Renal cortical epithelial cell (primary cell): Measurements from ENCODE around the gene RIN3. TPM values are rescaled to one million over a fixed set of nuclear protein-coding genes. Genes with fewer than 3 reads are reported as not detected.
"Not testable (repeated sequence)": the region's sequence is repeated elsewhere in the genome, so short reads cannot be mapped to it uniquely, and the experiment has no call there.

Experiments used
- DNase-seq: peaks from one replicate; pipeline ENCODE4 v3.0.0-alpha.2; 2011; ENCODE audit warnings: low read depth
- total RNA-seq: library from RNA; depleted of rRNA; stranded (reverse); fragments of >200 nt; gene quantifications from 2 replicates; pipeline ENCODE4 v1.2.3, GENCODE V29; 2014

Gene RIN3
- total RNA-seq, 1 donor from 2014 or later: 8.5 TPM

DNA sequence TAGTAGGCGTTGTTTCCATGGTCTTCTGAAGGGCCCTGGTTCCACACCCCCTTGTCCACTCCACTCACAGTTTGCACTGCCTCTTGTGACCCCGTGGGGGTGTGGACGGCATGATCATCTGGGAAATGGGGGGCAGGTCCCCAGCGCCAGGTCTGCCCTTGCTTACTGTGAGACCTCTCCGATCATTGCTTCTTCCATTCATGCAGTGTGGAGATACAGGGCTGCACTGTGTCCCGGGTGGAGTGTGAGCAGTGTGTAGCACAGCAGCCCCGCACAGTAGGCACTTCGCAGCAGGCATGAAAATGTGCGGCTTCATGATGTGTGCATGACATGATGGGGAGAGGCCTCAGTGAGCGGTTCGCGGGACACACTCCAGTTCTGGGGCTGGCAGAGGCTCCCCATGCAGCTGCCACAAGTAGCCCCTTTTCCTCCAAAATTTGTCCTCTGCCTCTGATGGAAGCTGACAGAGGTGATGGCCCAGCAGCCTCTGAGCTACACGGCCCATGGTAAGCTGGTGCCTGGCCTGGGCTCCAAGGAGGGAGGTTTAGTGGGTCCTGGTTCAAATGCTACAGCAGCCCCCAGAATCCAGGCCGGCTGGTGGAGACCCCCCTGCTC is 15.0 kb downstream of the RIN3 start:
- no peak for DNase-seq

DNA sequence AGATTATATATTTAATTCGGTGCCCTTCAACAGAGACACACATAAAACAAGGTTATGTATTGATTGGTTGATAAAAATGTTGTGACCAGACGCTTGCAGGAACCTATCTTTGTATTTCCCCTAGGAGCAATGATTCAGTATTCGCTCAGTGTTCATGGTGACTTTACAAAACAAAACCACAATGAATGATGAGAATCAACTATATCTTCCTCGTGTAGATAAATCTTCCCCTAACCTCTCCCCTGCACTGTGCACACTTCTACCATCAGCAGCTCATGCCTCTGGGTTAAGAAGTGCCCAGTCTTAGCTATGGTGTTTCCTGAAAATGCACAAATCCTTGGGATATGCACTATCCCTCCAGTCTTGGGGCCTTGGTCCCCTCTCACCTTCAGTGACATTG is 16.3 kb downstream of the RIN3 start:
- no peak for DNase-seq

GRCh38 chr14:92531106-92531873 is 17.7 kb downstream of the RIN3 start:
- DNase-seq: no peak

DNA sequence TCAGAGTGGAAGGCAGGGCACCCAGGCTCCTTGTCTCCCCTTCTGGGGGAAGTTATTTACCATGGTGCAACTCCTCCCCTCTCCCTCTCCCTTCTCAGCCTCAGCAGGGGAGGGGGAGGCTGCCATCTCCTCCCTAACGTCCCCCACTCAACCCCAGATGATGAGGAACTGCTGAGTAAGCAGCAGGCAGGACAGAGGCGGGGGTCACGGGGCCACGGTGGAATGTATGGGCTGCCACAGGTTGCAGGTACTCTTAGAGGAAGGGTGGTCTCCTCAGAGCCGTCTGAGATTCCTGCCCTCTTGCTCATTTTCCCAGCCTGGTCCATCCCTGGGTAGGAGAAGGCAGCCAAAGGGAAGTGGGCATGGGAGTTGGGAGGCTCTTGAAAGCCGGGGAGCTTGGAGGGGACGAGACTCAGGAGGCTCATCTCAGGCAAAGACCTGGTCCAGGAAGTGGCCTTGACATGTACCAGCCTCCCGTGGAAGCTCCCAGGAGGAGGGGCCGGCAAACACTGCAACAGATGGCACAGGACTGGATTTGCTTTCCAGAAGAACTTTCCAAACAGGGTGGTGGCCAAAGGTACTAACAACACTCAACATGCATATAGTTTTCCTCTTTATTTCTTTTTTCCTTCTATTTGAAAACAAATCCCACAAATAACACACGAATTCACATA is 19.0 kb downstream of the RIN3 start:
- no peak for DNase-seq

DNA sequence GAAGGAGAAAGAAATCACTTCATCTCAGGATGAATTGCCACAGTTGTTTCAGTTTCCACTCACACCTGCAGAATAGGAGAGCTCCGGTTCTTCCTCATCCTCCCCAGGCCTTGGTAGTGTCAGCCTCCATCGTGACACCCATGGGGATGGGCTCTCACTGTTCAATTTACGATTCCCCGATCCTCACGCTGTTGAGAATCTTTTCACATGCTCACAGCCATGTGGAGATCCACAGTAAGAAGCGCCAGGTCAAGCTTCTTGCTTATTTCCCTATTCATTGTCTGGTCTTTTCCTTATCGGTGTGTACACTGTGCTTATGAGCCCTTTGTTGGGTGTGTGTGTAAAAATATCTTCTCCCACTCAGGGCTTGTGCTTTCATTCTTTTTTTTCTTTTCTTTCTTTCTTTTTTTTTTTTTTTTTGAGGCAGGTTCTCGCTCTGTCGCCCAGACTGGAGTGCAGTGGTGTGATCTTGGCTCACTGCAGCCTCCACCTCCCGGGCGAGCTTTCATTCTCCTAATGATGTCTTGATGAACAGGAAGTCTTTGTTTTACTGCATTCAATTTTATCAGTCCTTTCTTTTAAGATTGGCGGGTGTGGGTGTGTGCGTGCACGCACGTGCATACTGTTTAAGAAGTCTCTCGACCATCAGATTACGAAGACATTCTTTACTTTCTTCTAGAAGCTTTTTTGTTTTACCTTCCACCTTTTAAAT is 21.5 kb downstream of the RIN3 start:
- no peak for DNase-seq

DNA sequence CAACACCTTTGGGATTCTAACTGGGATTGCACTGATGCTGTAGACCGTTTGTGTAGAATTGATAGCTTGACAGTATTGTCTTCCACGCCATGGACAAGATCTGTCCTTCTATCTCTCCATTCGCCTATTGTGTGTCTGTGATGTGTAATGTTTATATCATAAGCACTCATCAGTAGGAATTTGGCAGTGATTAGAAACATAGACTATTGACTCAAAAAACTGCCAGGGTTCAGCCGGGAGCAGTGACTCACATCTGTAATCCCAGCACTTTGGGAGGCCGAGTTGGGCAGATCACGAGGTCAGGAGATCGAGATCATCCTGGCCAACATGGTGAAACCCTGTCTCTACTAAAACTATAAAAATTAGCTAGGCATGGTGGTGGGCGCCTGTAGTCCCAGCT is 22.6 kb downstream of the RIN3 start:
- not testable (repeated sequence) for DNase-seq

DNA sequence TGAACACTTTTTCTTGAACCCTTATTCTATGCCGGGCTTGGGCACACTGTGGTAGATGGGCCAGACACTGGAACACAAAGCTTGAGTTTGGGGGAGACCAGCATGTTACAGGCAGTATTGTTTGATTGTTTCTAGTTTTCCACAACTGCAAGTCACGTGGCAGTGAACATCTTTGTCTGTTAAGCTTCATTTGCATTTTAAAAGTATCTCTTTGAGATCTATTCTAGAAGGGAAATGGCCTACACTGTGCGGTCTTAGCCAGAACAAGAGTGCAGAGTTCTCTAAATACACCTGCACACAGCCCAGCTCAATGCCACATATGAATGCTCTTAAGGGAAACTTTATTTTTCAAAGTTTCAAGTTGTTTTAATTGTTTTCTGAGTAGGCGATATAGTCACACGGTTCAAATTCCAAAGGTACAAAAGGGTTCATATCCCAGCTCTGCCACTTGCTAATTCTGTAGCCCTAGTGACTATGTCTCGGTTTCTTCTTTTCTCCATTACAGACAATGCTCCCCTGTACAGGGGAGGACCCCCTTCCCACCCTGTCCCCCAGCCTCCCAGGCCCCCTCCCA is 24.9 kb downstream of the RIN3 start:
- no peak for DNase-seq

DNA sequence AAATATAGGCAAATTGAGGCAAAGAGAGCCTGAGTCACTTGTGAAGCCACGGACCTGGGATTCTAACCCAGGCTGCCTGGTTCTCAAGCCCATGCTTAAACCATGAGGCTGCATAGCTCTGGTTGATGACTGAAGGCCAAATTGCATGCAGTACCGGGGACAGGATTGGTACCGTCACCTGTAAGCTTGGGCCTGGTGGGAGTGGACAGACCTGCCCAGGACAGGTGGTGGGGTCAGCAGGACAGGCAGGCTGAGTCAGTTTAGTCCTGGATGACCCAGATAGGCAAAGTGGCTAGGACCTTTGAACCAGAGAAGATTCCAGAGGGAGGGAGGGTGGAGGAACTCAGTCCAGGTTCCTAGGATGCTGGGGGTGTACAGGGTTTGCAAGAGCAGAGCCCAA is 25.8 kb downstream of the RIN3 start:
- DNase-seq: no peak

DNA sequence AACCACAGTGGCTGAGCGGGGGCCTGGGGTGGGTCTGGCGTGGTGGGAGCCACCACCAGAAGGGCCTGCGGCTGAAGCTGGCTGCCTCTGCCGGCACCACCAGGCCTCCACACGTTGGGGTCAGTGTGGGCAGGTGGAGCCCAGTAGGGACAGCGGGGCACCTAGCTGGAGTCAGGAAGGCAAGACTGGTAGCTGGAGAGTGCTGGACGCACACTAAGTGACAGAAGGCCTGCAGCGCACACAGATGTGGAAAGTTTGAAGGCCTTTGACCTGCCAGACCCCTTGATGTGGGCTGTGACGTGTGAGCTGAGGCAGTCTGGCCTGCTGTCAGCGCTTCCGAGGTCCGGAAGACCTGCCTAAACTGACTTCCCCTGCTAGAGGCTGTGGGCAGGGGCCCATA is 26.3 kb downstream of the RIN3 start:
- no peak for DNase-seq

DNA sequence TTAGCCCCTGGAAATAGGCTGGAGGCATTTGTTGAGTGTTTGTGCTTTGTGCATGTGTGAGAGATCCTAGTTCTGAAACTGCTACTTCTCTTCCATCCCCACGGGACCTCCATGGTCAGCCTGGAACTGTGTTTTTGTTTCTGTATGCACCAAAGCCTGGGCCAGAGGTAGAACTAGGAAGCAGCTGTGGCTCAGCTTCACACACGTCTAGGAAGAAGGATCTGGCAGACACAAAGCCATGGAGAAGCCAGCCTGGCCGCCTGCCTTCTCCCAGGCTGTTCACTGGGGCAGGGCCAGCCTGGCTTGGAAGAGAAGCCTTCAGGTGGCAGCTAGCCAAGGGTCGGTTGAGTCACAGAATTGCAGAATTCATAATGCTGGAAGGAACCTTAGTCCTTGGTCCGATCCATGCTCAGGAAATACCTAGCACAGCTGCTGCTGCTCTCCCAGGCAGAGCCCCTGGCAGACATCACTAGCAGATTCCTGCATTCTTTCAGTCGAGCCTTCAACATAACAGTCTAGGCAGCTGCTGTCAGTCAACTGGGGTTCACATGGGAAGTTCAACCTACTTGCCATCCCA is 27.0 kb downstream of the RIN3 start:
- DNase-seq: peak; percentile 97

DNA sequence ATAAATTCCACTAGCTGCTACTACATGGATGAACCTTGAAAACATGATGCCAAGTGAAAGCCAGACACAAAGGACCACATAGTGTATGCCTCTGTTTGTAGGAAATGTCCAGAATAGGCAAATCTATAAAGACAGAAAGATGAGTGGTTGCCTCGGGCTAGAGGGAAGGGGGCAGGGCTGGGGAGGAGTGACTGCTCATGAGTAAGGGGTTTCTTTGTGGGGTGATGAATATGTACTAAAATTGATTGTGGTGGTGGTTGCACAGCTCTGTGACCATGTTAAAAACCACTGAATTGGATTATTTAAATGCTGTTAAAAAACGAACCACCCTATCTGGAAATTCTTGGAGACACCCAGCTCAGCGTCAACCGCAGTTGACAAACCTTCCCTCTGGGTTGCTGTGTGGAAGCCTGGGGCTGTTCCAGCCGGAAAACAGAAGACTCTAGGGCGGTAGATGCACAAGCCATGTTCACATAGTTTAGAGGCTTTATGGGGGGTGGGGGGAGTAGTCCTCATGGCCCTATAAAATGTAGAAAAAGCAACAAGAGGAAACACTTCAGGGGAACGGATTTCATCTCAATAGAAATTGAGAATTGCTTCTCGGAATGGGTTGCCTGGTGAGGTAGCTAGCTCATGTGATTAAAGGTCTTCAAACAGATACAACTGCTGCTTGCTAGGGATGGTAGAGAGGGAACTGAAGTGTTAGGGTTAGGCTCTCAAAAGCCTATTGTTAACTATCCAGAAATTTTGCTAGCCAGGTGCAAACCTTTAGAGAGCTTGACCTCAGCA is 29.4 kb downstream of the RIN3 start:
- no peak for DNase-seq

GRCh38 chr14:92544051-92544720 is 30.6 kb downstream of the RIN3 start:
- DNase-seq: no peak

- peak; percentile 70 for DNase-seq
Observed at GRCh38 chr14:92546347-92547053, 32.9 kb downstream of the RIN3 start.

- DNase-seq: no peak
Observed at GRCh38 chr14:92549105-92549858, 35.7 kb downstream of the RIN3 start.

DNA sequence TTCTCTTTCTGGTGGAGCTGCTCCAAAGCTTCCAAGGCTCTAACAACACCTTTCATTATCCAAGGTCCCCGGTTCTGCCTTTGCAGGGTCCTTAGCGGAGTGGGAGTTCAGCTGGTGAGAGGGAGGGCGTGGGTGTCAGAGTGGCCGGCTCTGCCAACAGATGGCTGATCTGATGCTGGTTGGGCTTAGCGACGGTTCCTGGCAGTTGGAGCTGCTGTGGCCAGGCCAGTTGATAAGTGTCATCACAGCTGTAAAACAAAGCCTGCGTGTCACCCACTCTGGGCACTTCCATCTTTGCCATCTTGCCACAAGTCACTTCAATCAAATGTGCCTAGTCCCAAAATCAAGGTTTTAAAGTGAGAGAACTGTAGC is 36.3 kb downstream of the RIN3 start:
- DNase-seq: no peak

- no peak for DNase-seq
Observed at GRCh38 chr14:92551044-92551841, 37.7 kb downstream of the RIN3 start.

DNA sequence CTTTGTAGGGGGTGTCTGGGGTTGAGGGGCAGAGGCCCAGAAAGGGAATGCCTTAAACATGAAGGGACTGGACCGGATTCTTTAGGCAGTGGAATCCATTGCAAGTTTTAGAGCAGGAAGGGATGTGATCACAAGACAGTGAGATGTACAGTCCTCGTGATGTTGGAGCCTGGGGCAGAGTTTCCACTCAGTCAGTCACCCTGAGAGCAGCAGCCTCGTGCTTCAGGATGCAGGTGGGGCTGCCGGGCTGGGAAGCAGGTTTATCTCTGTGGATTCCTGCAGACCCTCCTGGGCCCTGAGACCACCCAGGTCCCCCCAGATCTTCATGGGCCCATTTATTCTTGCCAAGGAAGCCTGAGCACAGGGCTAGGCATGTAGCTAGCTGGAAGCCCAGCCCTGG is 38.5 kb downstream of the RIN3 start:
- DNase-seq: no peak

- peak; percentile 22 for DNase-seq
Observed at GRCh38 chr14:92553438-92553837, 39.9 kb downstream of the RIN3 start.
